Measurements from ENCODE around the gene PPEF1. TPM values are rescaled to one million over a fixed set of nuclear protein-coding genes. Genes with fewer than 3 reads are reported as not detected.

Gene PPEF1
- under 1 TPM in 2 of 6 donors, not detected in 4; 0.09 to 0.56 TPM for total RNA-seq
- under 1 TPM; 0.04 to 0.28 TPM for polyA plus RNA-seq

- Histone ChIP-seq H3K27me3 (no peaks in the 10 kb centered on the region), H3K4me3 (no peak within 1 kb of the TSS), H3K27ac (no peak within 1 kb of the TSS), H3K36me3 (no peaks in the 10 kb centered on the region), H3K9me3 (no peaks in the 10 kb centered on the region), H3K4me1 (no peaks in the 10 kb centered on the region)
- TF ChIP-seq CTCF (IDR thresholded peaks at IDR 0.05), result no peak
- intact Hi-C loops (cut with DNase I), result no loop called here
- 70 to 75% methylated on average over 8 of the region's 8 CpGs for WGBS, 2 donors
- FAIRE-seq, result no peak
- no peak for DNase-seq
- no peak for ATAC-seq
Observed at GRCh38 chrX:18707426-18708049, at the start of gene PPEF1. PPEF1 (plus strand) TSS chrX:18707645; CDS start chrX:18707781, 136 bp downstream.

DNA sequence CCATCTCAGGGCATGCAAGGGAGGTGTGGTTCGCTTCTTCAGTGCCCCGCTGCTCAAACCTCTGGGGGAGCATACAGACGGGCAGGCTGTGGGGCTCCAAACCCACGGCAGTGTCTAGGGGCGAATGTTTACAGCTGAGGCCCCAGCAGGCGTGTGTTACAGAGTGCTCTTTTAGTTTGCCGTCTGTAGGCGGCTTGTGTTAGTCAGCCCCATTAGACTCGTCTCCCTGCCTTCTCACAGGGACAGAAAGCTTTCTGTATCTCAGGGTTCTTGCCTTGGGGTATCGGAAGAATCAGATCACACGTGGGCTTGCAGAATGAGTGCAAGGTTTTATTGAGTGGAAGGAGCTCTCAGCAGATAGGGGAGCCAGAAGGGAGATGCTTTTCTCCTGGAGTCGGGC, 46.2 kb upstream of the PPEF1 start:
- TF ChIP-seq CTCF (IDR thresholded peaks at IDR 0.05), result no peak
- no peak for DNase-seq
- FAIRE-seq, result no peak
- no peak for ATAC-seq
- Histone ChIP-seq H3K36me3 (no peaks in the 10 kb centered on the region), H3K27me3 (no peaks in the 10 kb centered on the region), H3K27ac (no peak overlapping the region), H3K4me1 (no peaks in the 10 kb centered on the region), H3K9me3 (no peaks in the 10 kb centered on the region), H3K4me3 (no peak overlapping the region)
- intact Hi-C loops (cut with DNase I), result no loop called here
- WGBS, 2 donors, result 89 to 93% methylated on average over 12 of the region's 12 CpGs

DNA sequence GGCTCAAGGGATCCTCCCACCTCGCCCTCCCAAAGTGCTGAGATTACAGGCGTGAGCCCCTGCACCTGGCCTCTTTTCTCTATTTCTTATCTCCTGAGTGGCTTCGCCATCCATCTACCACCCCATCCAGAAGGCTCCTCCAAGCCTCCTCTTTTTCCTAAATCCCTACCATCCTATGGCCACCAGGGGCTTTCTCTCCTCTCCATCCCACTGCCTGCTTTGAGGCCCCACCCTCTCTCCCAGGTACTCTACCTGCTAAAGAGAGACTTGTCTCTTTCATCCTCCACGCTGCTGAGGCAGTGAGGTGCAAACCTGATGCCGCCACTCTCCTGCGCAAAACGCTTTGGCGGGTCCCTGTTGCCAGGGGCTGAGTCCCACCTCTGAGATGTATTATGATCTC, 42.5 kb upstream of the PPEF1 start:
- FAIRE-seq, result no peak
- 86 to 96% methylated on average over 8 of the region's 8 CpGs for WGBS, 2 donors
- intact Hi-C loops (cut with DNase I), result no loop called here

DNA sequence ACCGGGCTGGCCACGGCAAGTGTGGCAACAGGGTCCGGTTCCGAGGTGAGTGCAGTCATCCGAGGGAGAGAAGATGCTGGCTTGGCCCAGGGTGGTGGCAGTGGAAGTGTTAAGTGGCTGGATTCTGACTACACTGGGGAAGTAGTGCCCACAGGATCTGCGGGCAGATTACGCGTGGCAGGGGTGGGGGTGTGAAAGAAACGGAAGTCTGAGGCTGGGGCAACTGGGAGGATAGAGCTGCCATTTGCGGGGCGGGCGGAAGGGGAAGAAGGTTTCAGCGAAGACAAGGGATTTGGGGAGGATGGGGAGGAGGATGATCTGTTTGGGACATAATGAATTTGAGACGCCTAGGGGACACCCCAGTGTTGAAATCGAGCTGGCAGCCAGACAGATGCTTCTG, 40.8 kb upstream of the PPEF1 start:
- no peaks in the 10 kb centered on the region for H3K36me3 ChIP-seq
- no peak for FAIRE-seq
- no peak overlapping the region for H3K27ac ChIP-seq
- H3K9me3 ChIP-seq, result no peaks in the 10 kb centered on the region
- H3K4me1 ChIP-seq, result no peaks in the 10 kb centered on the region
- H3K27me3 ChIP-seq, result no peaks in the 10 kb centered on the region
- WGBS, 2 donors, result 84 to 92% methylated on average over 15 of the region's 15 CpGs
- no peak for TF ChIP-seq CTCF (IDR thresholded peaks at IDR 0.05)
- intact Hi-C loops (cut with DNase I), result no loop called here
- no peak for DNase-seq
- no peak overlapping the region for H3K4me3 ChIP-seq
- ATAC-seq, result no peak

More for the DNA sequence above, 42.5 kb upstream of the PPEF1 start:
- no peaks in the 10 kb centered on the region for H3K27me3 ChIP-seq
- no peak overlapping the region for H3K4me3 ChIP-seq
- H3K36me3 ChIP-seq, result no peaks in the 10 kb centered on the region
- H3K4me1 ChIP-seq, result no peaks in the 10 kb centered on the region
- no peaks in the 10 kb centered on the region for H3K9me3 ChIP-seq
- DNase-seq (no peak), ATAC-seq (no peak)
- no peak for TF ChIP-seq CTCF (IDR thresholded peaks at IDR 0.05)
- H3K27ac ChIP-seq, result no peak overlapping the region

DNA sequence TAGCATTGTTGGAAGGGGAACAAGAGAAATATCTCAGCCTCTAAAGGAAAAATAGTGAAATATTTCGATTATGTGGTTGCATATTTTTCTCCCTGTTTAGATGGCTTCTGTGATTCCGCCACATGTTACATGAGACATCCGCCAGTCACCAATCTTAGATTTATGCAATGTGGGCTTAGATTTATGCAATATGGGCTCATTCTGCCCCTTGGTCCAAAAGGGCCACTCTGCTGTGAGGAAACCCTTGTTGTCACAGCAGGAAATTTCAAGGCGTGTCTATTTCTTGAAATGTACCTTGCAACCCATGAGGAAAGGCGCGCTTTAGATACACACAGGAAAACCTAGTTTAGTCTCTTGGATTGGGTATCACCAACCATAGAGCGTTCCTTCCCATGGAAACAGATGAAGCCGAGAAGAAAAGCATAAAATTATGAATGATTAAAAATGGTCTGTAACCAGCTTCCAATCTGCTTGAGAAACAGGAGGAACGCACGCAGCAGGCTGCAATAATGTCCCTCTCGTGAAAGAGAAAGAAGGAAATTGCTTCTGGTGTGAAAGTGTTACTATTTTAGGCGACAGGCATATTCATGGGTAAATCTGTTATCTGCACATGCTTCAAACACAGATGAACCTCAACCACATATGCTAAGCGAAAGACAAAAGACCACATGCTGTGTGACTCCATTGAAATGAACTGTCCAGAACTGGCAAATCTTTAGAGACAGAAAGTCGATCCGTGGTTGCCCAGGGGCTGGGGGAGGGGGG, 39.2 kb upstream of the PPEF1 start:
- no peaks in the 10 kb centered on the region for H3K36me3 ChIP-seq
- TF ChIP-seq CTCF (IDR thresholded peaks at IDR 0.05), result no peak
- intact Hi-C loops (cut with DNase I), result no loop called here
- no peaks in the 10 kb centered on the region for H3K4me1 ChIP-seq
- no peaks in the 10 kb centered on the region for H3K9me3 ChIP-seq
- H3K4me3 ChIP-seq, result no peak overlapping the region
- no peak overlapping the region for H3K27ac ChIP-seq
- H3K27me3 ChIP-seq, result no peaks in the 10 kb centered on the region
- 79 to 81% methylated on average over 15 of the region's 15 CpGs for WGBS, 2 donors
- ATAC-seq (no peak), FAIRE-seq (no peak), DNase-seq (no peak)

All from pancreas (tissue), 10 donors.